Fibroblast of lung (primary cell): ENCODE measurements around the gene DNAJA4. TPM values are rescaled to one million over a fixed set of nuclear protein-coding genes. Genes with fewer than 3 reads are reported as not detected.

Source experiments
- DNase-seq, 2 donors: peaks; one replicate each; pipeline versions ENCODE4 v3.0.0 to v3.0.0-alpha.2; 2010; ENCODE audit warnings: low read depth in 2 of 2
- H2AFZ ChIP-seq: 2 replicates; pipeline ENCODE4 v1.5.1; 2012; ENCODE audit warnings: low read length, control low read depth, inconsistent platforms
- H3K27ac ChIP-seq: 2 replicates; pipeline ENCODE4 v1.5.1; 2011; ENCODE audit warnings: low read length, control low read depth; ENCODE audit not compliant: insufficient read depth
- H3K27me3 ChIP-seq: 2 replicates; pipeline ENCODE4 v1.5.1; 2011; ENCODE audit warnings: mild to moderate bottlenecking, low read length; ENCODE audit not compliant: control insufficient read depth, insufficient read depth
- H3K36me3 ChIP-seq: 2 replicates; pipeline ENCODE4 v1.5.1; 2011; ENCODE audit warnings: low read length; ENCODE audit not compliant: control insufficient read depth, insufficient read depth
- H3K4me1 ChIP-seq: 2 replicates; pipeline ENCODE4 v1.5.1; 2011; ENCODE audit warnings: low read length; ENCODE audit not compliant: control insufficient read depth, insufficient read depth; ENCODE audit errors: extremely low read depth
- H3K4me2 ChIP-seq: 2 replicates; pipeline ENCODE4 v1.5.1; 2011; ENCODE audit warnings: low read length, control low read depth; ENCODE audit not compliant: insufficient read depth; ENCODE audit errors: extremely low read depth
- H3K4me3 ChIP-seq, 4 experiments: fragments of 200-600 bp in 1 of 4; sonication (generic) in 1 of 4; replicated peaks in 1 of 4; 2 replicates each; pipeline ENCODE4 v1.5.1; 2011 to 2016; ENCODE audit warnings: low read length in 4 of 4, low read depth in 3 of 4, mild to moderate bottlenecking in 3 of 4, control low read depth in 2 of 4, inconsistent platforms in 1 of 4, mixed read lengths in 1 of 4; ENCODE audit not compliant: insufficient read depth in 1 of 4; ENCODE audit errors: control extremely low read depth in 1 of 4
- H3K79me2 ChIP-seq: 2 replicates; pipeline ENCODE4 v1.5.1; 2012; ENCODE audit warnings: mild to moderate bottlenecking, low read length, inconsistent platforms; ENCODE audit not compliant: control insufficient read depth, insufficient read depth
- H3K9ac ChIP-seq: 2 replicates; pipeline ENCODE4 v1.5.1; 2011; ENCODE audit warnings: mild to moderate bottlenecking, low read length, control low read depth; ENCODE audit not compliant: insufficient read depth
- H3K9me3 ChIP-seq: 2 replicates; pipeline ENCODE4 v1.5.1; 2012; ENCODE audit warnings: low read depth, low read length; ENCODE audit not compliant: control insufficient read depth, insufficient read depth
- H4K20me1 ChIP-seq: 2 replicates; pipeline ENCODE4 v1.5.1; 2011; ENCODE audit warnings: low read length; ENCODE audit not compliant: control insufficient read depth, insufficient read depth; ENCODE audit errors: extremely low read depth
- CTCF ChIP-seq, 2 donors: IDR thresholded peaks in 1 of 2; conservative IDR thresholded peaks in 1 of 2; 1 replicate in 1 of 2; 2 replicates in 1 of 2; pipeline ENCODE4 v1.5.1; 2011 to 2012; ENCODE audit warnings: low read length in 2 of 2, control low read depth in 1 of 2, inconsistent platforms in 1 of 2, low read depth in 1 of 2, mild to moderate bottlenecking in 1 of 2
- EZH2 ChIP-seq: IDR thresholded peaks from 2 replicates; pipeline ENCODE4 v1.5.1; 2012; ENCODE audit warnings: low read length, control low read depth, mild to moderate bottlenecking; ENCODE audit errors: missing control alignments
- polyA plus RNA-seq, 2 donors: library from polyadenylated mRNA; depleted of rRNA in 1 of 2; stranded (reverse) in 1 of 2; unstranded in 1 of 2; fragments of >200 nt; gene quantifications; 2 replicates each; pipeline ENCODE4 v1.2.1, GENCODE V29; 2011 to 2012; ENCODE audit warnings: missing spikeins in 1 of 2
- total RNA-seq: library from RNA; depleted of rRNA; stranded (reverse); fragments of >200 nt; gene quantifications from 2 replicates; pipeline ENCODE4 v1.2.1, GENCODE V29; 2014

Gene DNAJA4
- total and polyA plus RNA-seq, 2 donors (not counting 1 experiment from before 2014, with no cell fraction given) = 2.3 to 7.9 TPM

- H3K27me3 ChIP-seq = peaks cover 3% of the 10 kb centered on the region
- no peak overlapping the region for H2AFZ ChIP-seq
- no peaks in the 10 kb centered on the region for H3K36me3 ChIP-seq
- TF ChIP-seq EZH2 = no peak
- TF ChIP-seq CTCF (conservative IDR thresholded peaks at IDR 0.05 in 1 of 2, IDR thresholded peaks at IDR 0.05 in 1 of 2; ENCODE audit: low read depth in 1 of 2, low read length in 2 of 2) = no peak
- H3K27ac ChIP-seq = no peak overlapping the region
- no peak overlapping the region for H3K9ac ChIP-seq
- H4K20me1 ChIP-seq = no peaks in the 10 kb centered on the region
- no peaks in the 10 kb centered on the region for H3K4me1 ChIP-seq
- no peaks in the 10 kb centered on the region for H3K79me2 ChIP-seq
- DNase-seq = no peak
- H3K4me2 ChIP-seq = no peak overlapping the region
- no peak overlapping the region for H3K4me3 ChIP-seq
- no peaks in the 10 kb centered on the region for H3K9me3 ChIP-seq
Measured at GRCh38 chr15:78239811-78240210, 24.6 kb upstream of the DNAJA4 start.

GRCh38 chr15:78241017-78241416 lies 23.3 kb upstream of the DNAJA4 start:
- Histone ChIP-seq H3K9me3 (no peaks in the 10 kb centered on the region), H3K36me3 (no peaks in the 10 kb centered on the region), H4K20me1 (no peaks in the 10 kb centered on the region), H2AFZ (no peak overlapping the region), H3K4me2 (no peak overlapping the region), H3K79me2 (no peaks in the 10 kb centered on the region), H3K27ac (no peak overlapping the region), H3K4me1 (no peaks in the 10 kb centered on the region), H3K9ac (no peak overlapping the region), H3K4me3 (no peak overlapping the region), H3K27me3 (peaks cover 3% of the 10 kb centered on the region)
- TF ChIP-seq EZH2 (no peak), CTCF (conservative IDR thresholded peaks at IDR 0.05 in 1 of 2, IDR thresholded peaks at IDR 0.05 in 1 of 2; ENCODE audit: low read depth in 1 of 2, low read length in 2 of 2) (peak; percentile 81 to 88)
- peak; percentile 47 to 72 for DNase-seq

GRCh38 chr15:78242128-78242527 lies 22.2 kb upstream of the DNAJA4 start:
- H4K20me1 ChIP-seq = no peaks in the 10 kb centered on the region
- H3K4me3 ChIP-seq = no peak overlapping the region
- H3K4me1 ChIP-seq = no peaks in the 10 kb centered on the region
- no peak overlapping the region for H2AFZ ChIP-seq
- no peak for DNase-seq
- H3K4me2 ChIP-seq = no peak overlapping the region
- TF ChIP-seq EZH2 (no peak), CTCF (conservative IDR thresholded peaks at IDR 0.05 in 1 of 2, IDR thresholded peaks at IDR 0.05 in 1 of 2; ENCODE audit: low read depth in 1 of 2, low read length in 2 of 2) (peak; percentile 36 to 57)
- H3K27ac ChIP-seq = no peak overlapping the region
- H3K9ac ChIP-seq = no peak overlapping the region
- H3K9me3 ChIP-seq = no peaks in the 10 kb centered on the region
- peaks cover 3% of the 10 kb centered on the region for H3K27me3 ChIP-seq
- H3K36me3 ChIP-seq = no peaks in the 10 kb centered on the region
- no peaks in the 10 kb centered on the region for H3K79me2 ChIP-seq
